ENCODE measurements around the gene AACS.
A peak's percentile ranks its signal among the peaks of the same experiment; 100 is the strongest.

The AACS gene

DNA sequence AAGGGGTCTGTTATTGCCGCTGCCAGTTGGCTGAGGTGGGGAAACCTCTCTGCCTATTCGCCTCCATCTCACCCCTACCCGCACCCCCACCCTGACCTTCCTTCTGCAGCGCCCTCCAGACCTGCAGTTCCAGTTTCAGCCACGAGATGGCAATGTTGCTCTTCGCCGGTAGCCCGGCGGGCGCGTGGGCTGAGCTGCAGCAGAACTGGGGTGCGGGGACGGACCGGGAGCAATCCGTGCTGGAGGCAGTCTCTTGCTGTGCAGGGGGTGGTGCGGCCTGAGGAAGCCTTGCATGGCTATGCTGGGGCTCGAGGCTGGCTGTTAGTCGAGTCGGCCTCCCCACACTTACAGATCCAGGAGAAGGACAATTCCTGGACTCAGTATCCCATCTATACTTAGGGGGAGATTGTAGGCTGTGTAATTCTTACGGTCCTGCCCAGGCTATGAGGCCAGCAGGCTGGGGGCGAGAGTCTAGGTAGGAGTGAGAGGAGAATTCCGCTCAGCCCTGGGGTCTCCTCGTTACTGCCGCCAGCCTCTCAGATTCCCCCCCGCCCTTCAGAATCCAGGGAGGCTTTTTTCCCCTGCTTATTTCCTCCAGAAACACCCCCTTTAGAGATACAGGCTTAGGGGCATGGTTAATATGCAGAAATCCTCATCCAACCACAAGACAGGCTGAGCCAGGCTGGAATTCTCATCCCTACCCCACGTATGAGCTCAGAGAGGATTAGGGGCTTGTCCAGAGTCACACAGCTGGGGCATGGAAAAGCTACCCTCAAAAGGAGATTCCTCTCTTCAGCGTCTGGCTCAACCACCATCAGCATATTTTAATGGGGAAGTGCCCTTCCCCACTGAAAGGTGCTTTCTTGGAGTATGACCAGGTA is 118.2 kb downstream of the AACS start:
- peaks cover 37% of the 10 kb centered on the region for H3K27me3 Mint-ChIP-seq
- no peaks in the 10 kb centered on the region for H3K36me3 Mint-ChIP-seq
- H3K27ac Mint-ChIP-seq = no peak overlapping the region
- H3K4me1 Mint-ChIP-seq (ENCODE audit: low read depth) = peaks cover 14% of the 10 kb centered on the region
- H3K9me3 Mint-ChIP-seq (ENCODE audit: low read depth) = no peaks in the 10 kb centered on the region
- no peak overlapping the region for H3K4me3 Mint-ChIP-seq

DNA sequence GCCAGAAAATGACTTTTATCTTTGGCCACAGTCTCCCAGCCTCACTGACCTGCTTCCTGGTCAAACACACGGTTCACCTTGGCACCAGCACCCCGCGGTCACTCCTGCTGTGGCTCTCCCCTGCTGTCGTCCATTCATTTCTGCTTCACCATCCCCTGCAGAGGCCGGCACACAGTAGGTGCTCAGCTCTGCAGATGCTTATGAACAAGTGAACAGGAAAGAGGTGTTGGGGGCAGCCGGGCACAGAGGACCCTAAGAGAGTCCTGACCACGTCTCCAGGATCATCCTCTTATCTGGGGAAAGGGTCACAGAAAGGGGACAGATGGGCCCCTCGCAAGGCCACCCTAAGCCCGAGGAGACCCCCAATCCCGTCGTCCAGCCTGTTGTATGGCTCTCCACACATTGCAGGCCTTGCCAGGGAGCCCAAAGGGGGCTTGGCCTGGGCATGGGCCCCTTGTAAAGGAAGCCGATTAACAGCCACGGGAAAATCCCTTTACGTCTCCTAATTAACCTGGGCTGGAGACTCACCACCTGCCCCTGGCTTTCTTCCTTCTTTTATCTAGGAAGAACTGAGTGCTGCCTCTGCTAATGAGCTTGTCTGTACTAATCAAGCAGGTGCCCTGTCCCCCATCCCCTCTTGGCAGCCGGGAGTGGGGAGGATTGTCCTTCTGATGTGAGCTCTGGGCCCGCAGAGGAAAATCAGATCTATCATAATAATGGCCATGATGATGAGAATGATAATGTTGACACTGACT is 119.2 kb downstream of the AACS start:
- no peaks in the 10 kb centered on the region for H3K9me3 Mint-ChIP-seq (ENCODE audit: low read depth)
- H3K4me1 Mint-ChIP-seq (ENCODE audit: low read depth) = peaks cover 16% of the 10 kb centered on the region
- no peak overlapping the region for H3K27ac Mint-ChIP-seq
- H3K36me3 Mint-ChIP-seq = no peaks in the 10 kb centered on the region
- peak overlapping the region; percentile 51 for H3K4me3 Mint-ChIP-seq
- peaks cover 40% of the 10 kb centered on the region for H3K27me3 Mint-ChIP-seq

DNA sequence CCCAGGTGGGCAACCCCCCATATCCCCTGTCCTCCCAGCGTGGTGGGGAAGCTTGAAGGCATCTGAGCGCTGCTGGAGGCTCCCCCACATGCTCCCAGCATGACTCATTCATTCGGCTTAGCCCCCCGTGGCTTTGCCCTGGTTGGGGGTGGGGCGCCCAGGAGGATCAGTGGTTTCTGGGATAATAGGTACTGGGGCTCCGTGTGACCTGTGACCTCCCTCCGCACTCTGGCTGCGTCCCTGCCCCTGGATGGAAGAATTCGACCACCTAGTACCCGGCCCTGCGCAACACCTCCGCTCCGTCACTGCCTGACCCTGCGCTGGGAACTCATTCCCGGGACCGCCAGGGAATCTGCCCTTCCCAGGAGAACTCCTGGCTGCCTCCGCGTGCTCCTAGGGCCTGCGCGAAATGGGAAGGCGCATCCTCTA is 120.1 kb downstream of the AACS start:
- Mint-ChIP-seq H3K36me3 (no peaks in the 10 kb centered on the region), H3K27ac (no peak overlapping the region), H3K9me3 (ENCODE audit: low read depth) (no peaks in the 10 kb centered on the region), H3K4me3 (no peak overlapping the region), H3K27me3 (peaks cover 41% of the 10 kb centered on the region), H3K4me1 (ENCODE audit: low read depth) (peaks cover 16% of the 10 kb centered on the region)

DNA sequence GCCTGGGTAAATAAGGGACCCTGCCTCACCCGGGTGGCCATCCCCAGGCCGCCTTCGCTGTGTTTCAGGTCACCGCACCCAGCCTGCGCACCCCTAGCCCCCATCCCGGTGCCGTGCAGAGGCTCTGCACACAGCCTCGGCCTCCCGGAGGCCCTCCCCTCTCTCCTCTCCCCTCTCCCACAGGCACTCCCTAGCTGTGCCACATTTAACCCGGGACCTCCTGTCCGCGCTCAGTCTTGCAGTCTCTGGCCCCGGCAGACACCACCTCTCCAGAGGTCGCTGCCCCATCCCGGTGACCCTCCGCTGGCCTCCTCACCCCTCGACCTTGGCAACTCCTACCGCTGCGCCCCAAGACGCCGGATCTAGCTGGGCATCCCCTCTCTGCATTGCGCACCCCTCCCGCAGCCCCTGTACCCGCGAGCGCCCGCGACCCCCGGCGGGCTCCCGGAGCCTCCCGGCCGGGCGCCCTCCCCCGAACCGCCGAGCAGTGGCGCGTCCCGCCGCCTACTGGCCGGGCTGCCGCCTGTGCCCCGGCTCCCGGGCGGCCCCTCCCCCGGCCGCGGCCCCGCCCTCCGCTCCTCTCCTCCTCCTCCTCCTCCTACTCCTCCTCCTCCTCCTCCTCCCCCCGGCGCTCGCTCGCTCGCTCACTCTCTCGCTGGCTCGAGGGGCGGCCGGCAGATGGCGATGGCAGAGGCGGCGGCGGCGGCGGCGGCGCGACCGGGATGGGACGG is 120.7 kb downstream of the AACS start, which contains the start of gene TMEM132B:
TSS of gene TMEM132B (plus strand) at position 647 of the 731 bp plus-strand sequence.
- H3K9me3 Mint-ChIP-seq (ENCODE audit: low read depth) = no peaks in the 10 kb centered on the region
- no peaks in the 10 kb centered on the region for H3K36me3 Mint-ChIP-seq
- peaks cover 16% of the 10 kb centered on the region for H3K4me1 Mint-ChIP-seq (ENCODE audit: low read depth)
- H3K27ac Mint-ChIP-seq = no peak within 1 kb of the TSS
- H3K4me3 Mint-ChIP-seq = peak within 1 kb of the TSS; percentile 62
- peaks cover 41% of the 10 kb centered on the region for H3K27me3 Mint-ChIP-seq

DNA sequence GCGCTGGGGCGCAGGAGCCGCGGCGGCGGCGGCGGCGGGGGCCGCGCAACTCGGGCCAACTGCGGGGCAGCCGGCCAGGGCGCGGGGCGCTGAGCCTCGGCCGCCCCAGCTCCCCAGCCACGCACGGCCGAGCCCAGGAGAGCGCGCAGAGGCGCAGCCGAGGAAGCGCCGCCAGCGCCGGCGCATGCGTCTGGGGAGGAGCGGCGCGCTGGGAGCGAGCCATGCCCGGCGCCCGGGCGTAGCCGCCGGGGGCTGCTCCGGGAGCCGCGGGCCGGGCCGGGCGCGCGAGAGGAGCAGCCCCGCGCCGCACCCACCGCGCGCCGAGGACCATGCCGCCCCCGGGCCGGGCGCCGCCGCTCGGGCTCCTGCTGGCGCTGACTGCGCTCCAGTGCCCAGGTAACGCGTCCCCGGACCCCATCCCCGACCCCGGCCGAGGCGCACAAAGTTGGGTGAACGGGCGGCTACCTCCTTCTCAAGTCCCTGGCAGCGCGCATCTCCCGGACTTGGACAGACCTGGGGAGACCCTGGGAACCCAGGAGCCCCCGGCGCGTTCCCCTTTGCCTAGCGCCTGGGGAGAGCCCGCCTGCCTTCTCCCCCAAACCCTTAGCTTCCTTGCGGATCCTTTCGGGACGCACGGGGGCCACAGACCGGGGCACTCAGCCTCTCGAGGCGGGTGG is 121.4 kb downstream of the AACS start:
- Mint-ChIP-seq H3K4me1 (ENCODE audit: low read depth) (peaks cover 16% of the 10 kb centered on the region), H3K27me3 (peaks cover 38% of the 10 kb centered on the region), H3K9me3 (ENCODE audit: low read depth) (no peaks in the 10 kb centered on the region), H3K36me3 (no peaks in the 10 kb centered on the region), H3K4me3 (peak overlapping the region; percentile 27), H3K27ac (no peak overlapping the region)

DNA sequence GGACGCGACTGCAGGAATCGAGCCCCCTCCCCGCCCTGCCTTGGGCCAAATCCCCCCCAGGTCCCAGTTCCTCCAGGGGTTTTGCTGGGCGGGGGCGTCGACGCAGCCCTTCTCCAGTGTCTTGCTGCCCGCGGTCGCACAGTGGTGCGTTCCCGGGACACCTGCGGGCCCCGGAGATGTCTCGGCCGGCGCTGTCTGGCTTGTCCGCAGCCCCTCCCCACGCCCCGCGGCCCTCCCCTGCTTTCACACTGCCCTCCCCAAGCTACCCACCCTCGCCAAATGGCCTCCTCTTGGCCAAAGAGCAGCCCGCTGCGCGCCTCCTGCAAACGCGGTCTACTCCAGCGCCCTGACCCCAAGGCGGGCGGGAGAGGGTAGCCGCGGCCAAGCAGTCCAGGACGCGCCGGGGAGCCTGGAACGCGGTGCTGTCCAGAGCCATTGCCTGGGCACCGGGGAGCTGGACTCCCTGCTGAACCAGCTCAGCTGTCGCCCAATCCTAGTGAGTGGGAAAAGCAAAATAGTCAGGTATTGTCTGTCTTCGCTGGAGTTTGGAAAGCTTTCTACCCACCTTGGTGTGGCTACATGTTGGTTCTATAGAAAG is 122.0 kb downstream of the AACS start:
- H3K27me3 Mint-ChIP-seq = peaks cover 38% of the 10 kb centered on the region
- H3K27ac Mint-ChIP-seq = no peak overlapping the region
- H3K4me1 Mint-ChIP-seq (ENCODE audit: low read depth) = peaks cover 16% of the 10 kb centered on the region
- no peak overlapping the region for H3K4me3 Mint-ChIP-seq
- no peaks in the 10 kb centered on the region for H3K9me3 Mint-ChIP-seq (ENCODE audit: low read depth)
- no peaks in the 10 kb centered on the region for H3K36me3 Mint-ChIP-seq

DNA sequence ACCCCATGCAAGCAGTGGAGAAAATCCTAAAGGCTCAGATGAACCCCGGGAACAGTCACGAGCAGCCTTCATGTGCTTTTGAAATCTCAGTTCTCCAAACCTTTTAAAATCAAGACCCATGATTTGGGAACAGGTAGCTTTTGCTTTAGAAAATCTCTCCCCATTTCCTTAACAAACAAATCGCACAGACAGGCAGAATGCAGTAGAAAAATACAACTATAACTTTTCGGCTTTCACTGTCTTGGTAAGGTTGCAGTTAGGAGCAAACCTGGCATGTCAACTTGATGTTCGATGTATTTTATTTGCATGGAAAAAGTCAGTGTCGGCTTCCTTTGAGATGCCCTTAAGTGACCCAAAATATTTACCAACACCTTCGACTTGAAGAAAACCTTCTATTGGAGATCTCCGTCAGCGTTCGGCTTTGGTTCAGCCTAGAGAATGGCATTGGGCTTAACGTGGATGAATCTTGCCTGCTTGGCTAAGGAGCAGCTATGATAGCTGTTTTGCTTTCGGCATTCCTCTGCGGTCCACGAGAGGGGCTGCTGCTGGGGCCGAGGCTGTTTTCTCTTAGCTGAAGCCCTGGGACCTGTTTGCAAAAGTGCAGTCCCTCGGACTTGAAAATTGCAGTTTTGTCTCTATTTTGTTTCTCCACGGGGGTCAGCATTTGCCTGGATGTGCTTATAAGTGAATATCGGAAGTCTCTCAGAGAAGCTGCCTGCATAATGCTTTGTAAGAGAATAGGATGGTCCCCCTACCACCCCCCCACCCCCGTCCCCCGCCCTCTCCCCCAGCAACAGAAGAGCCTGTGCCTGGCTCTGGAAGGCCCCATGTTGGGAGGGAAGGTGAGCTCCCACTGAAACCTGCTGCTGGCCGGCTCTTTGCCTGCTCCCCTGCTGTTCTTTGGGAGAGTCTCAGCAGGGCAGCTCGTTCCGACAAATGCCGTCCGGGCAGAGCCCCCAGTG is 122.8 kb downstream of the AACS start:
- Mint-ChIP-seq H3K27me3 (peaks cover 42% of the 10 kb centered on the region), H3K4me1 (ENCODE audit: low read depth) (peaks cover 16% of the 10 kb centered on the region), H3K27ac (no peak overlapping the region), H3K4me3 (peak overlapping the region; percentile 30), H3K36me3 (no peaks in the 10 kb centered on the region), H3K9me3 (ENCODE audit: low read depth) (no peaks in the 10 kb centered on the region)

DNA sequence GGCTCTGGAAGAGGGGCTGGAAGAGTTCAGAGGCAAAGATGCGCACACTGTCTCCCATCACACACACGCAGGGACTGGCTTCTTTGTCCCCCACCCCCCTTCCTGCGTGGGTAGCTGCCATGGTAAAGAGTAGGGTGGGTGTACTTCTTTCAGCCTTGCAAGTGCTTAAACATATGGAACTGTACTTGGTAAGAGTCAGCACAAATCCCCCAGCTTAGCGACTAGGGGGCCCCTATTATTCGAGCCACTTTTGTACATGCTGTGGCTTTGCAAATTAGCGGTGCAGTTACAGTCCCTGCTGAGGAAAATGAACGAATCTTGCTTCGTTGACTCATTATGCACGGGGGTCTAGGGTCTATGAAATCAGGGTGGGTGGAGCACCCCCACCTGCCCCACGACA is 123.8 kb downstream of the AACS start:
- H3K4me3 Mint-ChIP-seq = no peak overlapping the region

DNA sequence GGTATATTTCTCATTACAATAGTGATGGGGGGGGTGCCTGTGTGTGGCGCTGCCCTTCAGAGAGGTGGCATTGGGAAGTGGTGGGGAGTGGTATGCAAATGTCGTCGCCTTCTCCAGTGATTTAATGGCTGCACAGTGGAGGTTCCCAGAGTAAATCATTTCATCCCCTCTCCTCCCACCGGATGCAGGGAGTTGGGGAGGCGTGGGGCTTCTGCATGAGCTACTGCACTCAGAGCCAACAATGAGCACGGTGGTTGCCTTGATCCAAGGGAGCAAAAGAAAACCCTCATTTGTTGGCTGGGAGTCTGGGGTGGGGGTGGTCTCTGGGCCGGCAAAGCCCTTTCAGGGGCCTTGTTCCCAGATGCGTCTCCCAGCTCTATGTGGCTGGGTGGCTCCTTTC is 124.3 kb downstream of the AACS start:
- Mint-ChIP-seq H3K9me3 (ENCODE audit: low read depth) (no peaks in the 10 kb centered on the region), H3K4me1 (ENCODE audit: low read depth) (peaks cover 11% of the 10 kb centered on the region), H3K4me3 (no peak overlapping the region), H3K27ac (no peak overlapping the region), H3K36me3 (no peaks in the 10 kb centered on the region), H3K27me3 (peaks cover 42% of the 10 kb centered on the region)

More for the DNA sequence above, 123.8 kb downstream of the AACS start:
- Mint-ChIP-seq H3K27ac (no peak overlapping the region), H3K27me3 (peaks cover 45% of the 10 kb centered on the region), H3K9me3 (ENCODE audit: low read depth) (no peaks in the 10 kb centered on the region), H3K36me3 (no peaks in the 10 kb centered on the region), H3K4me1 (ENCODE audit: low read depth) (peaks cover 13% of the 10 kb centered on the region)

DNA sequence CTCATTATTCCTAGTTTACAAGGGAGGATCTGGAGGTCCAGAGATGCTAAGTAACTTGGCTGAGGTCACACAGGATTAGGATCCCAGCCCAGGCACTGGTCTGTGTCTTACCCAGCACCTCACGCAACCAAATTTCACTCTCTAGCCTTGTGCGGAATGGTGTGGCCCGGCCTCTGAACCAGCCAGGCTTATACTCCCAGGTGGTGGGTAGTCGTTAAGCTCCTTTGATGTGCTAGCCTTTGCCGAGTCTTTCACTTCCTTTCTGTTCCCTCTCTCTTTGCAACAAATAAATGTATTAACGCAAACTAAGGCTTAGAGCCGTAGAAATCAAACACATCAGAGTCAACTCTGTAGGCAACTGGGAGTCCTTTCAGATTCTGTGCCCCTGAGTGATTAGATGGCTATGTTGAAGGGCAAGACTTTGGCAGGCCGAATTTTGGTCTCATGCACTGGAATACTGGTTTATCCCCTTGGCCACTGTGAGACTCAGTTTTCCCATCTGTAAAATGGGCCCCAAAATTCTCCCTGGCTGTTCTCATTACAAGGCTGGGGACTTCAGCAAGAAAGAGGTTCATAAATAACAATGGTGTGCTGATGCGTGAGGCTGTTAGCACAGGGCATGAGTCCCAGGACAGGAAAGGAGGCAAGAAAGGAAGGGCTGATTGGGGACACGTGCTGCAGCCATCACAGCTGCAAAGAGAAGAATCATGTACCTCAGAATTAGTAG is 126.3 kb downstream of the AACS start:
- Mint-ChIP-seq H3K27me3 (peaks cover 38% of the 10 kb centered on the region), H3K9me3 (ENCODE audit: low read depth) (no peaks in the 10 kb centered on the region), H3K4me1 (ENCODE audit: low read depth) (peaks cover 9% of the 10 kb centered on the region), H3K4me3 (no peak overlapping the region), H3K27ac (no peak overlapping the region), H3K36me3 (no peaks in the 10 kb centered on the region)

DNA sequence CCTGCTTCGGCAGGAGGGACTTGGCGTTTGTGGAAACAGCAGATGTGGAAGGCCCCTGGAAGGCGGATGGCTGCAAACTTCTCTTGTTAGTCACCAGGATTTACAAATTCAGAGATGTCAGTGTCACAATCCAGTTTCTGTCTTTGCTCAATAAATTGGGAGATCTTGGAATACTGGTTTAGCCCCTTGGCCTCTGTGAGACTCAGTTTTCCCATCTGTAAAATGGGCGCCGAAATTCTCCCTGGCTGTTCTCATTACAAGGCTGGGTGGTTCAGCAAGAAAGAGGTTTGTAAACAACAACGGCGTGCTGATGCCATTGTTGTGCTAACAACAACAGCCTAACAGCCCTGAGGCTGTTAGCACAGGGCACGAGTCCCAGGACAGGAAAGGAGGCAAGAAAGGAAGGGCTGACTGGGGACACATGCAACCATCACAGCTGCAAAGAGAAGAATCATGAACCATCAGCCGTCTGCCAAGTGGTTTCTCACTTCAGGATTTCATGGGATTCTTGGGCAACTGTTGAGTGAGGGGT is 127.5 kb downstream of the AACS start:
- Mint-ChIP-seq H3K27me3 (peaks cover 34% of the 10 kb centered on the region), H3K9me3 (ENCODE audit: low read depth) (no peaks in the 10 kb centered on the region), H3K4me1 (ENCODE audit: low read depth) (peaks cover 7% of the 10 kb centered on the region), H3K4me3 (no peak overlapping the region), H3K27ac (no peak overlapping the region), H3K36me3 (no peaks in the 10 kb centered on the region)

Data from activated naive CD8-positive, alpha-beta T cell (primary cell).